Amygdala (tissue), 56 donors: ENCODE results near the gene CRTC1.
A peak's percentile ranks its signal among the peaks of the same experiment; 100 is the strongest.
"Not testable (repeated sequence)": the region's sequence is repeated elsewhere in the genome, so short reads cannot be mapped to it uniquely, and the experiment has no call there.

Experiments
- DNase-seq, 56 donors: peaks; one replicate each; lab custom pipeline; 2025; lab: John Stamatoyannopoulos, UW

Gene CRTC1

GRCh38 chr19:18668252-18668631, 15.2 kb upstream of the CRTC1 start:
- no peak for DNase-seq

DNA sequence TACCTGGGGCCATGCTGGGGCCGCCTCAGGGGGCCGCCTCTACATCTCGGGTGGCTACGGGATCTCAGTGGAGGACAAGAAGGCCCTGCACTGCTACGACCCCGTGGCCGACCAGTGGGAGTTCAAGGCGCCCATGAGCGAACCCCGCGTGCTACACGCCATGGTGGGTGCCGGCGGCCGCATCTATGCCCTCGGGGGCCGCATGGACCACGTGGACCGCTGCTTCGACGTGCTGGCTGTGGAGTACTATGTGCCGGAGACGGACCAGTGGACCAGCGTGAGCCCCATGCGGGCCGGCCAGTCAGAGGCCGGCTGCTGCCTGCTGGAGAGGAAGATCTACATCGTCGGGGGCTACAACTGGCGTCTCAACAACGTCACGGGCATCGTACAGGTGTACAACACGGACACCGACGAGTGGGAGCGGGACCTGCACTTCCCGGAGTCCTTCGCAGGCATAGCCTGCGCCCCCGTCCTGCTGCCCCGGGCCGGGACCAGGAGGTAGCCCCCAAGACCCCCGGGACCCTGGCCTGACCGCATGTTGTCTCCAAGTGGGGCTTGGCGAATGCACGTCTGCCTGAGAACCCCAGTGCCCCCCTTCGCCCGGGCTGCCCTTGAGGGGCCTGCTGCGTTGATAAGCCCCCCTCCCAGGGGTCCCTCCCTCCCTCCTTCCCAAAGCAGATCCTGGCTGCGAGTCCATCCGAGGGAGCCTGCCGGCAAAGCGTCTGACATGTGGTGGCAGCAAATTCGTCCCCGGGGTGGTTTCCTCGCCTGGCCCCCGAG, 14.5 kb upstream of the CRTC1 start:
- DNase-seq: no peak

DNA sequence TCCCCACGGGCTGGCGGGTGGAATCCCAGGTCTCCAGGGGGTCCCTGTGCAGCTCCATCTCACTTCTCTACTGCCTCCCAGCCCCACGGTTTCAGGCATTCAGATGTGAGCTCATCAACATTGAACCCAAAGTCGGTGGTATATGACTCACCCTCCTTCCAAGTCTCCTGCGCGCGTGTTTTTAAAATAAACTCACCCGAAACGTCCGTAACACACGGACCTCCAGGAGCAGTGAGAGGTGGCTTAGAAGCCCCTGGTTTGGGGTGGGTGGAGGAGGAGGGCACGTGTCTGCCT, 14.0 kb upstream of the CRTC1 start:
- DNase-seq: no peak

GRCh38 chr19:18669883-18670282, 13.6 kb upstream of the CRTC1 start:
- DNase-seq: no peak

GRCh38 chr19:18670312-18670711, 13.2 kb upstream of the CRTC1 start:
- DNase-seq: no peak

GRCh38 chr19:18671303-18672043, 12.0 kb upstream of the CRTC1 start:
- DNase-seq: no peak

- DNase-seq: no peak
These were observed 11.4 kb upstream of the CRTC1 start for GRCh38 chr19:18672044-18672451.

DNA sequence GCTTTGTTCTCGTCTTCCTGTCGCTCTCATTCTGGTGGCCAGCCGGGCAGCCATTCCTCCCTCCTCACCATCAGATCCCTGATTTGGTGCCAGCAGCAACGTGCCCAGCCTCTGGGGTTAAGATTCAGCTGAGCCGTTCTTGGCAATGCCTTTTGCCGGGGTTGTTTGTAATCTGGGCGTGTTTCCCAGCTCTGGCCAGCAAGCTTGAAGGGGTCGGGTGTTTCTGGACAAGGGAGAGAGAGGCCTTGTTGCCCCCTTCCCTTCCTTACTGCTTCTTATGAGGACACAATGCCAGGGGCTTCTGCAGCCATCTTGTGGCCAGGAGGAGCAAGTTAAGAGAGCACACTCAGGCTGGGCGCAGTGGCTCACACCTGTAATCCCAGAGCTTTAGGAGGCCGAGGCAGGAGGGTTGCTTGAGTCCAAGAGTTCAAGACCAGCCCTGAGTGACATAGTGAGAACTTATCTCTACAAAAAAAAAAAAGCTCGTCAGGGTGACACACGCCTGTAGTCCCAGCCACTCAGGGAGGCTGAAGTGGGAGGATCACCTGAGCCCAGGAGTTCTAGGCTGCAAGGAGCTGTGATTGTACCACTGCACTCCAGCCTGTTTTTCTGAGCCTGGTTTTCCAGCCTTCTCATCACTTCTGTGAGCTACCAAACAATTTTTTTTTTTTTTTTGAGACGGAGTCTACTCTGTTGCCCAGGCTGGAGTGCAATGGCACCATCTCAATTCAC, 10.7 kb upstream of the CRTC1 start:
- peak in 43 of 56 donors; percentile 7 to 78 (median 45) for DNase-seq

GRCh38 chr19:18674616-18675015, 8.9 kb upstream of the CRTC1 start:
- peak in 35 of 56 donors; percentile 5 to 70 (median 40) for DNase-seq

DNA sequence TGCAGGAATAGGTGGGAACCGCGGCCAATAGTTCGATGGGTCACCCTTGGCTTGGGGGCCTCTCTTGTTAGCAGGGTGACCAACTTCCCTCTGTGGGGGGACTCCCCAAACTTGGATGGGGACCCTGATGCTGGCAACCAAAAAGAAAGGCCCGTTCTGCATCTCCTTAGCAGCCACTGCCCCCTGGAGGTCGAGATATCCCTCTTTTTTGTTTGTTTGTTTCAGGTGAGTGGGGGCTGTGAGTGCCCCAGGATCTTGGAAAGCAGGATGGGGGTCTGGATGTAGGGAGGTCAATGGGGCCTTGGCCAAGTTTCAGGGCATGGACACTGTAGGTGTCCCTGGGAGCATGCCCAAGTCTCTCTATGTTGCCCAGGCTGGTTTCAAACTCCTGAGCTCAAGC, 7.7 kb upstream of the CRTC1 start:
- DNase-seq: no peak

DNA sequence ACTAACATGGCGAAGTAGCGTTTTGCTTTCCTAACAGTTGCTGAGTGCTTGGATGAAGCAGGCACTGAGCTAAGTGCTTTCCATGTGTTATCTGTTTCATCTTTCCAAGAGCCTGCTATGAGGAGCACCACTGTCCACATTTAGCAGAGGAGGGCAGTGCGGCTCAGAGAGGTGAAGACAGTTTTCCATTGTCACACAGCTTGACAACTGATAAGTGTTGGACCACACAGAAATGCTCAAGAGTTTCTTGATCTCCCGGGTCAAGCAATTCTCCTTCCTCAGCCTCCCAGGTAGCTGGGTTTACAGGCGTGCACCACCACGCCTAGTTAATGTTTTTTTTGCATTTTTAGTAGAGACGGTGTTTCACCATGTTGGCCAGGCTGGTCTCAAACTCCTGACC, 6.8 kb upstream of the CRTC1 start:
- no peak for DNase-seq

GRCh38 chr19:18677156-18677555, 6.3 kb upstream of the CRTC1 start:
- DNase-seq: no peak

- not testable (repeated sequence) for DNase-seq
These were observed 3.3 kb upstream of the CRTC1 start for GRCh38 chr19:18680148-18680547.

DNA sequence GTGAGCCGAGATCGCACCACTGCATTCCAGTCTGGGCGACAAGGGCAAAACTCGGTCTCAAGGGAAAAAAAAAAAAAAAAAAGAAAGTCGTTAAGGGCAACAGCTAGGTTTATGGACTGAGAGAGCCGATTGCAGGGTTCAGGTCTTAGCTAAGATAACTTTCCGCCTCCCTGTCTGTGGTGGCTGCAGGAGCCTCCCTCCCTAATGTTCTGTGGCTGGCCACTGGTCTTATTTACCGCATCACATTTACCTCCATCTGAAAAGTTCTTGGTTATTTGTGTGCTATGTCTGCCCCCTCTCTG, 722 bp upstream of the CRTC1 start:
- DNase-seq: no peak

DNA sequence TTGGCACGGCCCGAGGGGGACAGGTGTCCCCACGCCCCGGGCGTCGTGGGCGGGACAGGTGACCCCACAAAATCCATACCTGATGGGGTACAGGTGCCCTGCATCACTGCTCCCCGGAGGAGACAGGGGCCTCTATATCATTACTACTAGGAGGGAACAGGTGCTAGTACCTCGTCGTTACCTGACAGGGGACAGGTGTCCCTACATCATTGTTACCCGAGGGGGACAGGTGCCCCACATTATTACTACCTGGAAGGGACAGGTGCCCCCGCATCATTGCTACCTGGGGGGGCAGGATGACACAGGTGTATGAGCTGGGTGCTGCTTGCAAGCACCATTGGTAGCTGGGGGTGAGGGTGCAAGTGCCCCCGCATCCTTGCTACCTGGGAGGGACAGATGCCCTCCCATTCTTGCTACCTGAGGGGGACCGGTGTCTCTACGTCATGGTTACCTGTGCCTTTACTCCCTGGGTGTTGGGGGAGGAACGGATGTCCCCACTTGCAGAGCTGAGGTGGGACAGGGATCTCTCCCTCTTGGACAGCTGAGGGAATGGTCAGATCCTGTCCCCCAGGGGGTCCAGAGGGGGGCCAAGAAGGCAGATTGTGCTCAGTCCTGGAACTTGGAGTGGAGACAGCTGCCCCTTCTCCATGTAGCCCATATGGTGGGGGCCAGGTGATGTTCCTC, 620 bp downstream of the CRTC1 start:
- peak in 1 of 56 donors; percentile 50 for DNase-seq

DNA sequence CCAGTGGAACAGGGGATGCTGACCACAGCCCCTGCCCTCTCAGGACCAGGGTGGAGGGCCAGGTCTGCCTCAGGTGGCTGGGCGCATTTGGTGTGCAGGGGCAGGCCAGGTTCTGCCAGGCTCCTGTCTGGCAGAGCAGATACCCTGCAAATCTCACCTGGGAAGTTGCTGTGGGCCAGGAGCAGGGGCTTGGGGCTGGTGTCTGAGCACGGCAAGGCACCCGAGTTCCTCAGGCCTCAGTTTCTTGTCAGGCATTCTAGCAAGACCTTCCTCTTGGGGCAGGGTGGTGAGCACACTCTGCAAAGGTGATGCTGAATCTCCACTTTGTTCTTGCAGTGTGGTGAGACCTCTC, 1.1 kb downstream of the CRTC1 start:
- DNase-seq: no peak

DNA sequence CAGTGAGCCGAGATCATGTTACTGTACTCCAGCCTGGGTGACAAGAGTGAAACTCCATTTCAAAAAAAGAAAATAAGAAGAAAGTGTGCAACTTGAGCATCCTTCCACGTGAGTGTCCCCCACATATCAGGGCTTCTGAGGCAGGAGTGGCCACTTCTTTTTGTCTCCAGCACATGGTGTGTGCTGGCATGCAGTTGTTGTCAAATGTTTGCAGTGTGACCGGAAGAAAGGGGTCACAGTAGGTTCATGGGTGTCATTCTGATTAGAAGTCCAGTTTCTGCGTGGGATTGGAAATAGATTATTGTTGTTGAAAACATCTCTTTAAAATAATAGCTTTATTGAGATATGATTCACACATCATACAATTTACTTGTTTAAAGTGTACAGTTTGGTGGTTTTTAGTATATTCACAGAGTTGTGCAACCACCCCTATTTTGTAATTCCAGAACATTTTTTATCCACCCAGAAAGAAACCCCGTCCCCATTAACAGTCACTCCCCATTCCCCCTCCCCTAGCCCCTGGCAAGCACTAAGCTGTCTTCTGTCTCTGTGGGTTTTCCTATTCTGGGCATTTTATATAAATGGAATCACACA, 2.2 kb downstream of the CRTC1 start:
- no peak for DNase-seq

DNA sequence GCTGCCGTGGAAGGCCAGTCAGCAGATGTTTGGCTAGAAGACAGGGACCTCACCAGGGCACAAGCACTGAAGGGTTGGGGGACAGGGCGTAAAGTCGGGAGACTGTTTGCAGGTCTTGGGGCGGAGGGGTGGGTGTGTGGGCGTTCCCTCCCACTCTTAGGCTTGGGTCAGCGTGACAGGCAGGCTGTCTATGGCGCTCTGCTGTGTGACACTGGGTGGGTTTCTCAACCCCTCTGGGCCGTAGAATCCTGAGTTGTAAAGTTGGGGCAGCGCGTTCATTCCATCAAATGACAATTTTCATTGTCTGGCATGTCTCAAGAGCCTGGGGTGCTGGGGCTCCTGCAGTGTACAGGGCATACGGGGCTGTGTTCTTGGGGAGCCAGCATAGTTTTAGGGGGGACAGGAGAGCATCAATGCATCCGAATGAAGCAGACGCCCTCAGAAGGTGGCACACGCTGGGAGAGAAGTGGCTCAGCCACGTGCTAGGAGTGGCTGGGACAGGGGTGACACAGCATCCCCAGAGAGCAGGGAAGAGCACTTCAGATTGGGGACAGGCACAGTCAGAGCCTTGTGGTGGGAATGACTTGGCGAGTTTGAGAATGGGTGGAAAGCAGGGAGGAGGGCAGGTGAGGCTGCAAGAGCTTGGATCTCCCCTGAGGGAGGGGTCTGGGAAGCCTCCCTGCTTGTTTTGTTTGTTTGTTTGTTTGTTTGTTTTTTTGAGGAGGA, 4.4 kb downstream of the CRTC1 start:
- DNase-seq: no peak

DNA sequence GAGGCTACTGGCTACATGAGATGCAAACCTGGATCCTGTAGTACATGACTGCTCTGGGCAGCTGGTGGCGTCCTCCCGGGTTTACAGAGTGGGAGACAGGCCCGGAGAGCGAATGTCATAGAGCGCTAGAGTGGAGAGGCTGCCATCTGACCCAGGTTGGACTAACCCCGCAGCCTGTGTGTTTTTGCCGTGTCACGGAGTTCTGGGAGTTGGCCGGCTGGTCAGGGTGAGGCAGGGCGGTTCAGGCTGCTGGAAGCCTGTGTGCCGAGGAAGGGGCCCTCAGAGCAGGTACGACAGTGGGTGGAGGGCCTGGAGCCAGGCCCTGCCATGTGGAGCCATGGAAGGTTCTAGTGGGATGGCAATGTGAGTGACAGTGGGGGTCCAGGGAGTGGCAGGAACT, 12.5 kb downstream of the CRTC1 start:
- DNase-seq: no peak

DNA sequence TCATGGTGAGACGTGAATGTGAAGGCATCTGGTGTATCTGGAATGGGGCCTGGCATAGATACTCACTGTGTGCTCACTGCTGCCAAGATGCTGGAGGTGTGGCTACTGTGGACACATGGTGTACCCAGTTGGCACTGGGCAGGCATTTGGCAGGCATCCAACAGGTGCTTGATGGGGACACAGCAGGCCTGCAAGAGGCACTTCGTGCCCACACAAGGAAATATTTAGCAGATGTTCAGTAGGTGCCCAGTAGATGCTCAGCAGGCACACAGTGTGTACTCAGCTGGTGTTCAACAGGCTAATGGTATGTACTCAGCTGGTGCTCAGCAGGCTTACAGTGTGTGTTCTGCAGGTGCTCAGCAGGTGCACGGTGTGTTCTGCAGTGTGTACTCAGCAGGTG, 14.2 kb downstream of the CRTC1 start:
- DNase-seq: peak in 2 of 56 donors; percentile 8 to 38
